NCI-H1092 treated with DMSO at 0.1 percent for 48 hours (cell line): ENCODE data around the gene SCO2.

Source experiments
- DNase-seq: peaks from one replicate; lab custom pipeline; 2025; lab: John Stamatoyannopoulos, UW

SCO2 gene

GRCh38 chr22:50474710-50475651, 50.4 kb downstream of the SCO2 start, which contains the start of gene SBF1:
SBF1 (minus strand) TSS chr22:50475035; CDS start chr22:50474840, 195 bp downstream.
- DNase-seq = peak; percentile 56

GRCh38 chr22:50473855-50474671, 51.3 kb downstream of the SCO2 start:
- no peak for DNase-seq
